Peyer's patch (tissue), 4 donors: ENCODE data around the gene NPSR1. TPM values are rescaled to one million over a fixed set of nuclear protein-coding genes. Genes with fewer than 3 reads are reported as not detected.

ENCODE experiments used
- DNase-seq, 3 donors: peaks; one replicate each; pipeline ENCODE4 v3.0.0-alpha.2; 2017 to 2019
- H3K27ac ChIP-seq, 4 donors: fragments of 200-600 bp; sonication (generic); one replicate each; pipeline ENCODE4 v1.5.1; 2016 to 2019
- H3K27me3 ChIP-seq, 2 donors: fragments of 200-600 bp; sonication (generic); one replicate each; pipeline ENCODE4 v1.5.1; 2019
- H3K36me3 ChIP-seq, 3 donors: fragments of 200-600 bp; sonication (generic); one replicate each; pipeline ENCODE4 v1.5.1; 2016 to 2019
- H3K4me1 ChIP-seq, 4 donors: fragments of 200-600 bp; sonication (generic); one replicate each; pipeline ENCODE4 v1.5.1; 2016 to 2019
- H3K4me3 ChIP-seq, 4 donors: fragments of 200-600 bp; sonication (generic); 1 replicate in 3 of 4; 2 replicates in 1 of 4; pipeline ENCODE4 v1.5.1; 2016 to 2019; ENCODE audit warnings: mild to moderate bottlenecking in 1 of 4
- H3K9me3 ChIP-seq, 4 donors: fragments of 200-600 bp; sonication (generic); one replicate each; pipeline ENCODE4 v1.5.1; 2016 to 2019; ENCODE audit warnings: mild to moderate bottlenecking in 1 of 4
- CTCF ChIP-seq, 6 experiments: fragments of 450-650 bp in 4 of 6; fragments of 200-600 bp in 2 of 6; sonication (generic) in 1 of 6; IDR thresholded peaks; one replicate each; pipeline ENCODE4 v1.5.1; 2017 to 2019; ENCODE audit warnings: antibody characterized with exemption in 6 of 6, mild to moderate bottlenecking in 3 of 6, moderate library complexity in 1 of 6
- POLR2A ChIP-seq, 2 donors: fragments of 450-650 bp; IDR thresholded peaks; one replicate each; pipeline ENCODE4 v1.5.1; 2017; ENCODE audit warnings: antibody characterized with exemption in 2 of 2, mild to moderate bottlenecking in 2 of 2, moderate library complexity in 2 of 2
- total RNA-seq, 4 donors: library from RNA; depleted of rRNA; stranded (reverse); fragments of >200 nt; gene quantifications; one replicate each; pipeline ENCODE4 v1.1.0, GENCODE V29; 2016

The NPSR1 gene
- total RNA-seq, 4 donors from 2014 or later = not detected

- no peaks in the 10 kb centered on the region for H3K36me3 ChIP-seq
- H3K27ac ChIP-seq = no peak overlapping the region
- H3K4me3 ChIP-seq = no peak overlapping the region
- H3K4me1 ChIP-seq = no peaks in the 10 kb centered on the region
- no peaks in the 10 kb centered on the region for H3K27me3 ChIP-seq
- no peak for DNase-seq
- no peaks in the 10 kb centered on the region for H3K9me3 ChIP-seq
- TF ChIP-seq CTCF (IDR thresholded peaks at IDR 0.05) (no peak), POLR2A (IDR thresholded peaks at IDR 0.05) (no peak)
These were observed 187.8 kb downstream of the NPSR1 start for GRCh38 chr7:34845666-34846361.

DNA sequence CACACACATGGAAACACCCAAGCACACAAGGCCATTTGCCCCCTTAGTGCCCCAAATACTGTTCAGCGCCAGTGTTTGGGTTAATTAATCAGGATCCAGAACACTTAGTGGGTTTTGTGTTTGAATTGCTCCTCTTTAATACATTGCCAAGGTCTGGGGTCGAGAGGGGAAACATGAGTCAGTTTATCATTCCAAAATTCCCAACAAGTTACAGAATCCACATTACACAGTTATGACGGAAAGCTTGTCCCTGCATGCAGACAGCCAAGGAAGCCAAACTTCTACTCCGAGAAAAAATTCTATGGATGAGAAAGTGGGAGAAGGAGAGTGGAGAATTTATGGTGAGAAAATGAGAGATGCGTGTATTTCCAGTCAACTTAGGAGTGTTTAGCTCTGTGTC, 189.0 kb downstream of the NPSR1 start:
- TF ChIP-seq CTCF (IDR thresholded peaks at IDR 0.05) (no peak), POLR2A (IDR thresholded peaks at IDR 0.05) (no peak)
- H3K4me3 ChIP-seq = no peak overlapping the region

DNA sequence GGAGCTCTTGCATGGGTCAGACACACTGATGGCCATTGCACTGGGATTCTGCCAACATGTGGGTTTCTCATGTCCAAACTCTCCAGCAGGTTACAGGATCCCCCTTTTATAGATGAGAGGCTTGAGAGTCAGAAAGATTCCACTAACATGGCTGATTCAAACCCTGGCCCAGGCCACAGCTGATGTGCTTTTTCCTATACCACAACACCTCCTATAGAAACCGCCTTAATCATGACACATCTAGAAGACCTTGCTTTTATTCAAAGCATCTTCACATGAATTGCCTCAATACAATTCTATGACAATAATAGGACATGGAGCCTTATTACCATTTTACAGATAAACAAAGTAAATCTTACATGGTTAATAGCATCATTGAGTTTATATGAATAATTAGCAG, 190.7 kb downstream of the NPSR1 start:
- H3K4me3 ChIP-seq = no peak overlapping the region
- no peaks in the 10 kb centered on the region for H3K4me1 ChIP-seq
- no peaks in the 10 kb centered on the region for H3K36me3 ChIP-seq
- no peak overlapping the region for H3K27ac ChIP-seq
- TF ChIP-seq CTCF (IDR thresholded peaks at IDR 0.05) (no peak), POLR2A (IDR thresholded peaks at IDR 0.05) (no peak)
- DNase-seq = no peak
- H3K9me3 ChIP-seq = no peaks in the 10 kb centered on the region
- H3K27me3 ChIP-seq = no peaks in the 10 kb centered on the region

More for the DNA sequence above, 189.0 kb downstream of the NPSR1 start:
- Histone ChIP-seq H3K9me3 (no peaks in the 10 kb centered on the region), H3K36me3 (no peaks in the 10 kb centered on the region), H3K27ac (no peak overlapping the region), H3K4me1 (no peaks in the 10 kb centered on the region), H3K27me3 (no peaks in the 10 kb centered on the region)
- no peak for DNase-seq

- Histone ChIP-seq H3K9me3 (no peaks in the 10 kb centered on the region), H3K27ac (no peak overlapping the region), H3K4me3 (no peak overlapping the region), H3K27me3 (no peaks in the 10 kb centered on the region), H3K4me1 (no peaks in the 10 kb centered on the region), H3K36me3 (no peaks in the 10 kb centered on the region)
- no peak for DNase-seq
- TF ChIP-seq POLR2A (IDR thresholded peaks at IDR 0.05) (no peak), CTCF (IDR thresholded peaks at IDR 0.05) (no peak)
These were observed 191.3 kb downstream of the NPSR1 start for GRCh38 chr7:34849163-34849960.

- no peak for TF ChIP-seq CTCF (IDR thresholded peaks at IDR 0.05)
- no peak for TF ChIP-seq POLR2A (IDR thresholded peaks at IDR 0.05)
- no peaks in the 10 kb centered on the region for H3K27me3 ChIP-seq
- no peak for DNase-seq
- H3K4me1 ChIP-seq = no peaks in the 10 kb centered on the region
- H3K4me3 ChIP-seq = no peak overlapping the region
- no peaks in the 10 kb centered on the region for H3K36me3 ChIP-seq
- no peak overlapping the region for H3K27ac ChIP-seq
- no peaks in the 10 kb centered on the region for H3K9me3 ChIP-seq
These were observed 192.0 kb downstream of the NPSR1 start for GRCh38 chr7:34849986-34850385.
